HG03354 (cell line): ENCODE measurements around the gene CPT1B.

ENCODE experiments used
- ATAC-seq: cut with Tn5 transposase; IDR thresholded peaks from one replicate; pipeline ENCODE4 v1.9.1; 2021; ENCODE audit warnings: mild to moderate bottlenecking; ENCODE audit not compliant: unreplicated experiment, poor library complexity, severe bottlenecking

CPT1B gene

GRCh38 chr22:50573491-50574382, 4.5 kb downstream of the CPT1B start:
- no peak for ATAC-seq

GRCh38 chr22:50572965-50573364, 5.3 kb downstream of the CPT1B start:
- ATAC-seq, result no peak

DNA sequence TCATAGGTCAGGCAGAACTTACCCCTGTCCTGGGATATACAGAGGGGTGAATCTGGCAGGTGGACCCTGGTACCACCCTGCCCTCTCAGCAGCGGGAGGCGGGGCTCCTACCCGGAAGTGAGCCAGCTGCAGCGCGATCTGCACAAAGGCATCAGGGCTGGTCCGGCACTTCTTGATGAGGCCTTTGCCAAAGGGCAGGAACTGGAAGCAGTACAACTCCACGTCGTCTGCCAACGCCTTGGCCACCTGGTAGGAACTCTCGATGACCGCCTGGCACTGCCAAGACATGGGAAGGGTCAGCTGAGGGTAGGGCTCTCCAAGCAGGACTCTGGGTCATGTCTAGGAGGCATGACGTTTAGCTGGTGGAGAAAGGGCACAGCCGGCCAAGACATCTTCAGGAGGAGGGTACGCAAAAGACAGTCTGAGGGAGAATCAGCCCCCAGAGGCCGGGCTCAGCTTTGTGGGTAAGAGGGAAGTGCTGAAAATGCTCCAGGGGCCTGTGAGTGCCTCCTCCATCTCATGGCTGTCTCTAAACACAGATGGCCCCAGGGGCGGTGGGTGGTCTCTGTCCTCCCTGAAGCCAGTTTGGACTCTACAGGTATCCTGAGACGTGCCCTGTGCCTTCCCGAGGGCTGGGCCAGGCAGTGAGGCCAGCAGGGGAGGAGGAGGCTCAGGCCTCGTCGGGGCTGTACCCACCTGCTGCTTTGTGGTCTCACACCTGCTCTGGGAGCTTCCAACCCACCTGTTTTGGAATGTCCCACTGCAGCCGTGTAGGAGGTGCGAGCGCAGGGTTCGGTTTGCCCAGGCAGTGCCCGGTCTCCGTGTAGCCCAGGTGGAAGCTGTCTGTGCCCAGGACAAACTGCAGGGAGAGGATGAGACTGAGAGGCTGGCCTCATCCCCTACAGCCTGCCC, 6.7 kb downstream of the CPT1B start:
- no peak for ATAC-seq

GRCh38 chr22:50570861-50571260, 7.4 kb downstream of the CPT1B start:
- no peak for ATAC-seq

GRCh38 chr22:50569896-50570535, 8.2 kb downstream of the CPT1B start:
- no peak for ATAC-seq

GRCh38 chr22:50569041-50569459, 9.2 kb downstream of the CPT1B start:
- no peak for ATAC-seq

DNA sequence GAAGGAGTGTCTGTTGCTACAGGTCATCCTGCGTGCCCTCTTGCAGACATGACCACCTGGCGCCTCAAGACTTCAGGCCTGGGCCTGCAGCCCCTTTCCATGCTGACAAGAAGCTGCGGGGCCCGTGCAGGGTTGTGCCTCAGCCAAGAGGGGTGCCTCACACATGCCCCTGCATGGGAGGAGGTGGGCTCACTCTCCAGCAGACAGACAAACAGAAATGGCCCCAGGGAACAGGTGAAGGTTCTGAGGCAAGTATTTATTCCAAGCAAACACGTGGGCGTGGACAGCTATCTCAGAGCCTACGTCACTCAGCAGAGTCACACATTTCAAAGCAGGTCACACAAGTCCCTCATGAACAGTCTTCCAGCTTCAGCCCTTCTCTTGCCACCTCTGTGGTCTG, 9.6 kb downstream of the CPT1B start:
- no peak for ATAC-seq

- ATAC-seq, result no peak
These were observed 10.4 kb downstream of the CPT1B start for GRCh38 chr22:50567721-50568252.

DNA sequence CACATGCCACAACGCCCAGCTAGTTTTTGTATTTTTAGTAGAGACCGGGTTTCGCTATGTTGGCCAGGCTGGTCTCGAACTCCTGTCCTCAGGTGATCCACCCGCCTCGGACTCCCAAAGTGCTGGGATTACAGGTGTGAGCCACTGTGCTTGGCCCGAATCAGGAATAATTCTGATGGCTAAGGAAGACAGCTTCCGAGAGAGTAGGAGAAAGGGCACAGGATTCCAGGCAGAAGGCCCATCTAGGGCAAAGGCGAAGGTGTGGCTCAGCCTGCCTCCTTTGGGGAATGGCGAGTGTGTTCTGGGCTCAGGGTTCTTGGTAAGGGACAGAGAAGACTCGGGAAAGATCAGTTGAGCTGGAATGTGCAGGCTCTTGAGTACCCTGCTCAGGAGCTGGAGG, 13.9 kb downstream of the CPT1B start:
- ATAC-seq, result no peak

DNA sequence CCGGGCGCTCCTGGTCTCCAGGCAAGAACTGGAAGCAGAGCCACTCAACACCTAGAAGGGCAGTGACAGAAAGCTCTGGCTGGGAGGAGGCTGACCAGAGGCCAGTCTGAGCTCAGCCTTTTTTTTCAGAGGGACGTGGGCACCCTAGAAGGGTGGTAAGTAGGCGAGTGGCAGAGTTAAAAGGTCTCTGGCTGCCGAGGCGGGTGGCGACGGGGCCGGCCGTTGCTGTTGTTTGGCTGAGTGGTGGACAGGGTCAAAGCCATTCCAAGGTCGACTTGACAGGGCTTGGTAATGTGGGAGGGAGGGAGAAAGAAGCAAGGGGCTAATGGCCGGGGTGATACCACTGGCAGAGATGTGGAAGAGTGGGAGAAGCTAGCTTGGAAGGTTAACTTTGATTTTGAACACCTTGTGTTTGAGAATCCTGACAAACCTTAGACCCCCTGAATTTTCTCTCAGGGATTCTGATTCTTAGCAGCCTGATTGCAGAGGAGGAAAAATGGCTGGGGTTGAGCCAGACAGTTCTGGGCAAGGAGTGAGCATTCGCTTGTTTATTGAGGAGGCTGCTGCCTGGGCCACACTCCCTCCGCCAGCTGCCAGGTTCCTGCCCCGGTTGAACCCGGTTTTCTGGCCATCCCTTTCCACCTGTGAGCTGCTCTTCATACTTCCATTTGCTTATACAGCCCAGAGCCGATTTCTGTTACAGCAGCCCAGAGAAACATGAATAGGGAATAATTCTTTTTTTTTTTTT, 14.6 kb downstream of the CPT1B start:
- ATAC-seq, result no peak

- peak; percentile 96 for ATAC-seq
These were observed 15.5 kb downstream of the CPT1B start, which contains the start of gene SYCE3 for GRCh38 chr22:50562523-50563412. TSS of gene SYCE3 (minus strand) at chr22:50562919. CDS start at chr22:50556405, 6,514 bp downstream.

DNA sequence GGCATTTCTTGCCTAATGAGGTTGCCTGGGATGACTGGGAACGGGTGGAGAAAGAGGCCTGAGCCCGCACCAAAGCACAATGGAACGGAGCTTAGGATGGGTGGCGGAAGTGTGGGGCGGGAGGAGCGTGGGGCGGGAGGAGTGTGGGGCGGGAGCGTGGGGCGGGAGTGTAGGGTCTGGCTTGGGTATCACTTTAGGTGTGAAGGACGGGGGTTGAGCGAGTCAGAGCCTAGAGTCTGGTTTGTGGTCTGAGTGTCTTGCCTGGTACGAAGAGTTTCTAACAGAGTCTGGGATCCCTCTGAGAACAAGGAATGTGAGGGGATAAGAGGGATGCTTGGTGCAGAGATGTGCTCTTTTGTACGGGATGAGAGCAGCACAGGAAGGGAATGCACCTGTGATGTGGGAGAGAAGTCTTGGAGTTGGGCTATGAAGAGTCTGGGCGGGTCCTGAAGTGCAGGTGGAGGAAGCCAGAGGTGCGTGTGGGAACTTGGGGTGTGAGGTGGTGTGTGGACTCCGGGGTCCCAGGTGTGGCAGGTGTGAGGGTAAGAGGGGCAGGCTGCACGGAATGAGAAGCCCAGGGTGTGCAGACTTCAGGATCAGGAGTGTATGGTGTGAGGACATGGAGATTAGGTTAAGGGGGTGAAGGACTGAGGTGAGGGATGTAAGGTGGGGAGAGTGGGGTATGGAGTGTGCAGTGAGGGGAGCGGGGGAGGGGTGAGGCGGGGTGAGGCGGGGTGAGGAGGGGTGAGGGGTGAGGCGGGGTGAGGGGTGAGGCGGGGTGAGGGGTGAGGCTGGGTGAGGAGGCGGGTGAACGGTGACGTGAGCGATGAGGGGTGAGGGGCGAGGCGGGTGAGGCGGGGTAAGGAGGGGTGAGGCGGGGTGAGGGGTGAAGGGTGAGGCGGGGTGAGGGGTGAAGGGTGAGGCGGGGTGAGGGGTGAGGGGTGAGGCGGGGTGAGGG, 16.5 kb downstream of the CPT1B start:
- no peak for ATAC-seq

- no peak for ATAC-seq
These were observed 18.2 kb downstream of the CPT1B start for GRCh38 chr22:50560034-50560433.

GRCh38 chr22:50556703-50557102, 21.5 kb downstream of the CPT1B start:
- no peak for ATAC-seq

- ATAC-seq, result no peak
These were observed 24.9 kb downstream of the CPT1B start for GRCh38 chr22:50553310-50553709.

- no peak for ATAC-seq
These were observed 27.0 kb downstream of the CPT1B start for GRCh38 chr22:50551160-50551752.

- no peak for ATAC-seq
These were observed 27.8 kb downstream of the CPT1B start for GRCh38 chr22:50550395-50550794.
